SK-N-SH treated with all-trans-retinoic acid at 6 μM for 48 hours (cell line): ENCODE data around the gene GCG.

Source experiments
- ARNTL ChIP-seq: fragments of 450-650 bp; formaldehyde crosslinking; IDR thresholded peaks from 2 replicates; pipeline ENCODE4 v1.5.0; 2020; ENCODE audit warnings: low read depth, mild to moderate bottlenecking, moderate library complexity, borderline replicate concordance
- OSR1 ChIP-seq: fragments of 250-450 bp; sonication (Bioruptor Pico); IDR thresholded peaks from 2 replicates; pipeline ENCODE4 v1.8.0; 2022; ENCODE audit warnings: moderate library complexity, mild to moderate bottlenecking, inconsistent platforms
- PPARA ChIP-seq: fragments of 250-450 bp; sonication (Bioruptor Pico); IDR thresholded peaks from 2 replicates; pipeline ENCODE4 v1.5.0; 2020; ENCODE audit warnings: mild to moderate bottlenecking, borderline replicate concordance
- TCF4 ChIP-seq: fragments of 250-450 bp; sonication (Bioruptor Pico); IDR thresholded peaks from 2 replicates; pipeline ENCODE4 v1.8.0; 2021; ENCODE audit warnings: mild to moderate bottlenecking, moderate library complexity, borderline replicate concordance
- TOX ChIP-seq: fragments of 250-450 bp; sonication (Bioruptor Pico); IDR thresholded peaks from 2 replicates; pipeline ENCODE4 v1.8.0; 2021; ENCODE audit warnings: mild to moderate bottlenecking, moderate library complexity, borderline replicate concordance
- ZFP3 ChIP-seq: fragments of 250-450 bp; sonication (Bioruptor Pico); IDR thresholded peaks from 2 replicates; pipeline ENCODE4 v1.5.0; 2020; ENCODE audit warnings: mild to moderate bottlenecking, moderate library complexity
- ZFP30 ChIP-seq: fragments of 450-650 bp; formaldehyde crosslinking; IDR thresholded peaks from 2 replicates; pipeline ENCODE4 v1.5.0; 2022; ENCODE audit warnings: mild to moderate bottlenecking, moderate library complexity

DNA sequence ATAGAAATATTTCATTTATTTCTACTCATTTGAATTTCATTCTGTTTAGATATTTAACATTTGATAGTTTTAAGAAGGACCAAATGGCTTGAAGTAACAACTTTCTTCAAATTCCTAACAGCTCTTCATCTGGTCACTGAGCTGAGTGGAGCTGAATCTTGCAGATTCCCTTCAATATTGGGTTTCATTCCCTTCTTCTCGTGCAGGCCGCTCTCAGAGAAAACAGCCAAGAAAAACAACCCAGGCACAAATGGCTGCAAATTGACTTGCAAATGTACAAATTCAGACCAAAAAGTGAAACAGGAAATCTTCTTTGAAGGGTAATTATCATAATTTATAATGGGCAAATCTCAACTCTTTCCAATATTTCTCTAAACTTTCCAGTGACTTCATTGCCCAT lies 30.3 kb upstream of the GCG start:
- TF ChIP-seq PPARA: no peak
- TF ChIP-seq TCF4 (CRISPR knock-in tag): no peak
- TF ChIP-seq ZFP30 (CRISPR knock-in tag): no peak
- TF ChIP-seq ZFP3 (CRISPR knock-in tag): no peak
- TF ChIP-seq ARNTL (CRISPR knock-in tag): no peak
- TF ChIP-seq TOX (CRISPR knock-in tag): no peak
- no peak for TF ChIP-seq OSR1 (CRISPR knock-in tag)
